HL-60/S4 treated with phorbol 12-myristate 13-acetate at 8.2 ng/mL for 4 days and 3 days (cell line): Measurements from ENCODE around the gene TRMT10A.
"Not testable (repeated sequence)": the region's sequence is repeated elsewhere in the genome, so short reads cannot be mapped to it uniquely, and the experiment has no call there.

Experiments used
- in situ Hi-C: fragments of 300-500 bp; cut with MboI; formaldehyde crosslinking; loops from 2 replicates; pipeline ENCODE4 v1.15.0; 2022; ENCODE audit warnings: low sequenced_read_pairs

The TRMT10A gene

GRCh38 chr4:99564921-99565320 lies 1.1 kb upstream of the TRMT10A start:
- in situ Hi-C loops: loop anchor here (25.0 kb wide), 1 partner anchor 247 kb away; the partner anchor contains the start of gene DAPP1

GRCh38 chr4:99552872-99553271 lies 11.0 kb downstream of the TRMT10A start:
- in situ Hi-C loops: loop anchor here (25.0 kb wide), 1 partner anchor 259 kb away; the partner anchor contains the start of gene DAPP1

GRCh38 chr4:99540277-99540939 lies 23.4 kb downstream of the TRMT10A start:
- in situ Hi-C loops: no loop called here

- in situ Hi-C loops: no loop called here
These were observed 26.2 kb downstream of the TRMT10A start for GRCh38 chr4:99537674-99538073.

GRCh38 chr4:99536848-99537247 lies 27.0 kb downstream of the TRMT10A start:
- in situ Hi-C loops: no loop called here

GRCh38 chr4:99536271-99536670 lies 27.6 kb downstream of the TRMT10A start:
- in situ Hi-C loops: no loop called here

GRCh38 chr4:99534699-99535098 lies 29.1 kb downstream of the TRMT10A start:
- in situ Hi-C loops: not testable (repeated sequence)

- in situ Hi-C loops: no loop called here
These were observed 33.9 kb downstream of the TRMT10A start for GRCh38 chr4:99529956-99530355.

- in situ Hi-C loops: no loop called here
These were observed 34.6 kb downstream of the TRMT10A start for GRCh38 chr4:99529228-99529627.

GRCh38 chr4:99518601-99519295 lies 45.1 kb downstream of the TRMT10A start:
- in situ Hi-C loops: no loop called here

GRCh38 chr4:99510721-99511120 lies 53.1 kb downstream of the TRMT10A start, which contains the start of gene C4orf17:
Gene C4orf17, plus strand, starts transcription at chr4:99511021. Its CDS starts 2,061 bp downstream, at chr4:99513082.
- in situ Hi-C loops: no loop called here

GRCh38 chr4:99507762-99508161 lies 56.1 kb downstream of the TRMT10A start:
- in situ Hi-C loops: no loop called here

GRCh38 chr4:99507349-99507748 lies 56.5 kb downstream of the TRMT10A start:
- in situ Hi-C loops: no loop called here

- in situ Hi-C loops: no loop called here
These were observed 57.1 kb downstream of the TRMT10A start for GRCh38 chr4:99506781-99507180.

- in situ Hi-C loops: no loop called here
These were observed 58.9 kb downstream of the TRMT10A start for GRCh38 chr4:99504804-99505502.
